ENCODE measurements around the gene SMIM30. TPM values are rescaled to one million over a fixed set of nuclear protein-coding genes. Genes with fewer than 3 reads are reported as not detected.

The SMIM30 gene
- polyA plus RNA-seq, 1 donor from 2014 or later = 62.8 TPM

DNA sequence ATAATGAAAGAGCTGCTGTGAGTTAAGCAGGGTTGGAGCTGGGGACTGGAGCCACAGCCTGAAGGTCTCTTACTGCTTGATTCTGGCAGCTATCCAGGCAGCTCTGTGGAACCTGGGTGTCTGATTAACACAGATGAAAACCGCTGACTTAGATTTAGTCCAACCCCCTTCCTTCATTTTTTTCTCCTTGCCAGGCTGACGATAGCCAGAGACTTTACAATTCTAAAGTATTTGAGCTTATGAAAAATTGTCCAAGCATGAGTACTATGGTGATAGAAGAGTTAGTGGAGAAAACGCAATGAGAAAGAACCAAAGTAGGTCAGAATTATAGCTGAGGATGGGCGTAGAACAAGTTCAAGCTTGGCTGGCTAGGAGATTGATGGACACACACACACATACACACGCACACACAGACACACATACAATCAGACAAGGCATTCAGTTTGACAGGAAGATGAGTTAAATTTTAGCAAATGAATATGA lies 18.2 kb downstream of the SMIM30 start:
- H3K79me2 ChIP-seq (replicated peaks; ENCODE audit: insufficient read depth, low read length) = no peaks in the 10 kb centered on the region
- no peaks in the 10 kb centered on the region for H3F3A ChIP-seq (ENCODE audit: insufficient read depth, low read length, poor library complexity, severe bottlenecking)
- H3K4me3 ChIP-seq (ENCODE audit: low read length) = no peak overlapping the region
- H2AFZ ChIP-seq (ENCODE audit: low read depth, low read length) = no peak overlapping the region
- H3K9me3 ChIP-seq (ENCODE audit: low read length) = no peaks in the 10 kb centered on the region
- no peak overlapping the region for H3K4me2 ChIP-seq (ENCODE audit: low read length)
- no peaks in the 10 kb centered on the region for H3K9me2 ChIP-seq (ENCODE audit: insufficient read depth, low read length)
- TF ChIP-seq POLR2AphosphoS5 (IDR thresholded peaks at IDR 0.05) = peak; percentile 68
- TF ChIP-seq, protein P1, sequence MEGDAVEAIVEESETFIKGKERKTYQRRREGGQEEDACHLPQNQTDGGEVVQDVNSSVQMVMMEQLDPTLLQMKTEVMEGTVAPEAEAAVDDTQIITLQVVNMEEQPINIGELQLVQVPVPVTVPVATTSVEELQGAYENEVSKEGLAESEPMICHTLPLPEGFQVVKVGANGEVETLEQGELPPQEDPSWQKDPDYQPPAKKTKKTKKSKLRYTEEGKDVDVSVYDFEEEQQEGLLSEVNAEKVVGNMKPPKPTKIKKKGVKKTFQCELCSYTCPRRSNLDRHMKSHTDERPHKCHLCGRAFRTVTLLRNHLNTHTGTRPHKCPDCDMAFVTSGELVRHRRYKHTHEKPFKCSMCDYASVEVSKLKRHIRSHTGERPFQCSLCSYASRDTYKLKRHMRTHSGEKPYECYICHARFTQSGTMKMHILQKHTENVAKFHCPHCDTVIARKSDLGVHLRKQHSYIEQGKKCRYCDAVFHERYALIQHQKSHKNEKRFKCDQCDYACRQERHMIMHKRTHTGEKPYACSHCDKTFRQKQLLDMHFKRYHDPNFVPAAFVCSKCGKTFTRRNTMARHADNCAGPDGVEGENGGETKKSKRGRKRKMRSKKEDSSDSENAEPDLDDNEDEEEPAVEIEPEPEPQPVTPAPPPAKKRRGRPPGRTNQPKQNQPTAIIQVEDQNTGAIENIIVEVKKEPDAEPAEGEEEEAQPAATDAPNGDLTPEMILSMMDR (IDR thresholded peaks at IDR 0.05; ENCODE audit: poor library complexity, severe bottlenecking) = no peak
- TF ChIP-seq SMC3 (conservative IDR thresholded peaks at IDR 0.05; ENCODE audit: poor library complexity) = no peak
- TF ChIP-seq TAF1 (IDR thresholded peaks at IDR 0.05; ENCODE audit: low read depth) = no peak
- TF ChIP-seq MXI1 (conservative IDR thresholded peaks at IDR 0.05; ENCODE audit: poor library complexity, severe bottlenecking) = no peak
- TF ChIP-seq, protein P2, sequence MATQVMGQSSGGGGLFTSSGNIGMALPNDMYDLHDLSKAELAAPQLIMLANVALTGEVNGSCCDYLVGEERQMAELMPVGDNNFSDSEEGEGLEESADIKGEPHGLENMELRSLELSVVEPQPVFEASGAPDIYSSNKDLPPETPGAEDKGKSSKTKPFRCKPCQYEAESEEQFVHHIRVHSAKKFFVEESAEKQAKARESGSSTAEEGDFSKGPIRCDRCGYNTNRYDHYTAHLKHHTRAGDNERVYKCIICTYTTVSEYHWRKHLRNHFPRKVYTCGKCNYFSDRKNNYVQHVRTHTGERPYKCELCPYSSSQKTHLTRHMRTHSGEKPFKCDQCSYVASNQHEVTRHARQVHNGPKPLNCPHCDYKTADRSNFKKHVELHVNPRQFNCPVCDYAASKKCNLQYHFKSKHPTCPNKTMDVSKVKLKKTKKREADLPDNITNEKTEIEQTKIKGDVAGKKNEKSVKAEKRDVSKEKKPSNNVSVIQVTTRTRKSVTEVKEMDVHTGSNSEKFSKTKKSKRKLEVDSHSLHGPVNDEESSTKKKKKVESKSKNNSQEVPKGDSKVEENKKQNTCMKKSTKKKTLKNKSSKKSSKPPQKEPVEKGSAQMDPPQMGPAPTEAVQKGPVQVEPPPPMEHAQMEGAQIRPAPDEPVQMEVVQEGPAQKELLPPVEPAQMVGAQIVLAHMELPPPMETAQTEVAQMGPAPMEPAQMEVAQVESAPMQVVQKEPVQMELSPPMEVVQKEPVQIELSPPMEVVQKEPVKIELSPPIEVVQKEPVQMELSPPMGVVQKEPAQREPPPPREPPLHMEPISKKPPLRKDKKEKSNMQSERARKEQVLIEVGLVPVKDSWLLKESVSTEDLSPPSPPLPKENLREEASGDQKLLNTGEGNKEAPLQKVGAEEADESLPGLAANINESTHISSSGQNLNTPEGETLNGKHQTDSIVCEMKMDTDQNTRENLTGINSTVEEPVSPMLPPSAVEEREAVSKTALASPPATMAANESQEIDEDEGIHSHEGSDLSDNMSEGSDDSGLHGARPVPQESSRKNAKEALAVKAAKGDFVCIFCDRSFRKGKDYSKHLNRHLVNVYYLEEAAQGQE (IDR thresholded peaks at IDR 0.05; ENCODE audit: borderline replicate concordance) = no peak
- TF ChIP-seq EP300 (conservative IDR thresholded peaks at IDR 0.05; ENCODE audit: poor library complexity, severe bottlenecking) = peak; percentile 83
- TF ChIP-seq EZH2 (IDR thresholded peaks at IDR 0.05; ENCODE audit: borderline replicate concordance, insufficient read depth, low read length, poor library complexity, severe bottlenecking) = no peak
- TF ChIP-seq RAD21 (conservative IDR thresholded peaks at IDR 0.05) = no peak
- no peak overlapping the region for H3K9ac ChIP-seq (ENCODE audit: low read length)
- H3K27ac ChIP-seq (ENCODE audit: low read length) = peak overlapping the region; percentile 55
- no peaks in the 10 kb centered on the region for H3K36me3 ChIP-seq (ENCODE audit: insufficient read depth, low read length)
- H3K27me3 ChIP-seq (ENCODE audit: insufficient read depth, low read depth, low read length) = no peaks in the 10 kb centered on the region
- no peaks in the 10 kb centered on the region for H4K20me1 ChIP-seq (ENCODE audit: insufficient read depth)

DNA sequence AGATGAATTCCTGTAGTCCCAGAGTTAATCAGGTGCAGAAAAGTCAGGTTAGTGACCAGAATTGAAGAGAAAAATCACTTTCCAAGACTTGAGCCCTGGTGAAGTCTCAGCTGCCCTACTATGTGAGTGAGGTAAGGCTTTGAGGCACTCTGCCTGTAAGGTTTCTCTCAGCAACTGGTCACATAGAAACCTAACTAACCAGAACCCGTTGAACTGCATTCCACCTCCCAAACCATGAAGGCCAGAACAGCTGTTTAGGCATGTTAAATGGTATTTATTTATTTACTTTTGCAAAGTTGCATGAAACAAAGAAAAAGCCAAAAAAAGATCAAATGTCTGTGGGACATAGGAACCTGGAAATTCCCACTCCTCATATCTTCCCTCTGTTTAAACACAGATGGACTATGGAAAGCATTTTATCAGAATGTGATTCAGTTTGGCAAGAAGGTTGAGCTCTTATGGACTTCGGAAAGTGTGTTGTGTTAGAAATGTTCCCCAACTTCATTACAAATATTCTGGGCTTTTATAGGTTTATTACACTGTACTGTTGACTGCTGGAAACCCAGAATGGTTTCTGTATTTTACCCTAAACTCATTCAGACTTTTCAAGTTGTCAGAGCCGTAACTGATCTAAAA lies 19.0 kb downstream of the SMIM30 start:
- no peaks in the 10 kb centered on the region for H4K20me1 ChIP-seq (ENCODE audit: insufficient read depth)
- no peaks in the 10 kb centered on the region for H3F3A ChIP-seq (ENCODE audit: insufficient read depth, low read length, poor library complexity, severe bottlenecking)
- H3K36me3 ChIP-seq (ENCODE audit: insufficient read depth, low read length) = no peaks in the 10 kb centered on the region
- H3K4me3 ChIP-seq (ENCODE audit: low read length) = no peak overlapping the region
- H3K9ac ChIP-seq (ENCODE audit: low read length) = no peak overlapping the region
- TF ChIP-seq MXI1 (conservative IDR thresholded peaks at IDR 0.05; ENCODE audit: poor library complexity, severe bottlenecking) (no peak), EZH2 (IDR thresholded peaks at IDR 0.05; ENCODE audit: borderline replicate concordance, insufficient read depth, low read length, poor library complexity, severe bottlenecking) (no peak), POLR2AphosphoS5 (IDR thresholded peaks at IDR 0.05) (no peak), SMC3 (conservative IDR thresholded peaks at IDR 0.05; ENCODE audit: poor library complexity) (no peak), EP300 (conservative IDR thresholded peaks at IDR 0.05; ENCODE audit: poor library complexity, severe bottlenecking) (no peak), RAD21 (conservative IDR thresholded peaks at IDR 0.05) (no peak), TAF1 (IDR thresholded peaks at IDR 0.05; ENCODE audit: low read depth) (no peak)
- TF ChIP-seq, protein P1 (IDR thresholded peaks at IDR 0.05; ENCODE audit: poor library complexity, severe bottlenecking) = no peak
- TF ChIP-seq, protein P2 (IDR thresholded peaks at IDR 0.05; ENCODE audit: borderline replicate concordance) = no peak
- H3K9me3 ChIP-seq (ENCODE audit: low read length) = no peaks in the 10 kb centered on the region
- H2AFZ ChIP-seq (ENCODE audit: low read depth, low read length) = no peak overlapping the region
- H3K4me2 ChIP-seq (ENCODE audit: low read length) = no peak overlapping the region
- no peaks in the 10 kb centered on the region for H3K9me2 ChIP-seq (ENCODE audit: insufficient read depth, low read length)
- H3K27ac ChIP-seq (ENCODE audit: low read length) = peak overlapping the region; percentile 55
- H3K79me2 ChIP-seq (replicated peaks; ENCODE audit: insufficient read depth, low read length) = no peaks in the 10 kb centered on the region
- no peaks in the 10 kb centered on the region for H3K27me3 ChIP-seq (ENCODE audit: insufficient read depth, low read depth, low read length)

Measured in neural cell (in vitro differentiated cells).